ENCODE data around the gene MDFIC. TPM values are rescaled to one million over a fixed set of nuclear protein-coding genes. Genes with fewer than 3 reads are reported as not detected.

The MDFIC gene
- polyA plus RNA-seq, 1 of the 3 experiments (the other 2 are of a cell fraction), result 2.8 TPM

DNA sequence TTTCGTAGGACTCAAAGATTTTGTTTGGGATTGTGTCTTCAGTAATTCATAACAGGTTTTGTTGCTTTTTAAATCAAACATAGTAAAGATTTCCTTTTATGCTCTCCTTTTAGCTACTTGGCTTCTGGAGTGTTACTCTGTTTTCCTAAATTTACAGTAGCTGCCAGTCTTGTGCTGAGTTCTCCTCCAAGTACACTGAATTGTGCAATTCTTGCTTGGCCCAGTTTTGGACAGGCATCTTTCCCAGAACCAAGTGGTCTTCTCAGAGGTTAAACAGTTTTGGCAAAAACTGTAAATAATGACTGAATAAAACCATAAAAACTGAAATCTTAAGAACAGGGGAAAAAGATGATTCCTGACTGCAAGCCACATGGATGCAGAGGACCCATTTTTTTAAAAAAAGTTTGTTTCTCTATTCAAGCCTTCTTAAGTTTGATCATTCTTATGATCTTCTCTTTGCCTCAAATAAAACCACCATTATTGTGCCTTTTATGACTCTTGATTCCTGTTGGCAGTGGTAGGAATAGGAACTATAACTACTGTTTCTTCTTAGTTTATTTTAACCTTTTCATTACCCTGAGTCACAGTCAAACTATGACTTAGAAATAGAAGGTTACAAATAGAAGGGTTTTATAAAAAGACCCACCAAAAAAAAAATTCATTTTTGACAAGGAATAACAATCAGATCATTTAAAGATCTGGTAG lies 88.0 kb downstream of the MDFIC start:
- Histone ChIP-seq H3K4me1 (ENCODE audit: control insufficient read depth in 1 of 2, insufficient read depth in 2 of 2, low read depth in 1 of 2, low read length in 1 of 2) (no peaks in the 10 kb centered on the region; a peak in 1 of 4 replicates), H3K9me3 (no peaks in the 10 kb centered on the region), H3K9ac (no peak overlapping the region), H3K36me3 (replicated peaks in 1 of 2; ENCODE audit: control insufficient read depth in 1 of 2, insufficient read depth in 2 of 2, low read length in 1 of 2) (no peaks in the 10 kb centered on the region), H4K20me1 (ENCODE audit: insufficient read depth) (no peaks in the 10 kb centered on the region), H3K9me2 (no peaks in the 10 kb centered on the region), H3K79me2 (ENCODE audit: insufficient read depth) (no peaks in the 10 kb centered on the region), H3K27me3 (ENCODE audit: insufficient read depth) (no peaks in the 10 kb centered on the region), H3F3A (replicated peaks; ENCODE audit: insufficient read depth) (no peaks in the 10 kb centered on the region), H3K4me2 (no peak overlapping the region), H3K27ac (ENCODE audit: low read depth in 2 of 2, low read length in 1 of 2) (no peak overlapping the region), H2AFZ (ENCODE audit: low read depth) (no peak overlapping the region), H3K4me3 (ENCODE audit: low read depth in 2 of 2, low read length in 1 of 2) (no peak overlapping the region)
- TF ChIP-seq SIN3A (IDR thresholded peaks at IDR 0.05; ENCODE audit: borderline replicate concordance, low read depth, low read length), result no peak
- TF ChIP-seq, protein P1, sequence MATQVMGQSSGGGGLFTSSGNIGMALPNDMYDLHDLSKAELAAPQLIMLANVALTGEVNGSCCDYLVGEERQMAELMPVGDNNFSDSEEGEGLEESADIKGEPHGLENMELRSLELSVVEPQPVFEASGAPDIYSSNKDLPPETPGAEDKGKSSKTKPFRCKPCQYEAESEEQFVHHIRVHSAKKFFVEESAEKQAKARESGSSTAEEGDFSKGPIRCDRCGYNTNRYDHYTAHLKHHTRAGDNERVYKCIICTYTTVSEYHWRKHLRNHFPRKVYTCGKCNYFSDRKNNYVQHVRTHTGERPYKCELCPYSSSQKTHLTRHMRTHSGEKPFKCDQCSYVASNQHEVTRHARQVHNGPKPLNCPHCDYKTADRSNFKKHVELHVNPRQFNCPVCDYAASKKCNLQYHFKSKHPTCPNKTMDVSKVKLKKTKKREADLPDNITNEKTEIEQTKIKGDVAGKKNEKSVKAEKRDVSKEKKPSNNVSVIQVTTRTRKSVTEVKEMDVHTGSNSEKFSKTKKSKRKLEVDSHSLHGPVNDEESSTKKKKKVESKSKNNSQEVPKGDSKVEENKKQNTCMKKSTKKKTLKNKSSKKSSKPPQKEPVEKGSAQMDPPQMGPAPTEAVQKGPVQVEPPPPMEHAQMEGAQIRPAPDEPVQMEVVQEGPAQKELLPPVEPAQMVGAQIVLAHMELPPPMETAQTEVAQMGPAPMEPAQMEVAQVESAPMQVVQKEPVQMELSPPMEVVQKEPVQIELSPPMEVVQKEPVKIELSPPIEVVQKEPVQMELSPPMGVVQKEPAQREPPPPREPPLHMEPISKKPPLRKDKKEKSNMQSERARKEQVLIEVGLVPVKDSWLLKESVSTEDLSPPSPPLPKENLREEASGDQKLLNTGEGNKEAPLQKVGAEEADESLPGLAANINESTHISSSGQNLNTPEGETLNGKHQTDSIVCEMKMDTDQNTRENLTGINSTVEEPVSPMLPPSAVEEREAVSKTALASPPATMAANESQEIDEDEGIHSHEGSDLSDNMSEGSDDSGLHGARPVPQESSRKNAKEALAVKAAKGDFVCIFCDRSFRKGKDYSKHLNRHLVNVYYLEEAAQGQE (IDR thresholded peaks at IDR 0.05; ENCODE audit: low read depth, low read length), result no peak
- no peak for TF ChIP-seq NRF1 (IDR thresholded peaks at IDR 0.05; ENCODE audit: low read depth, low read length)
- no peak for TF ChIP-seq CHD2 (IDR thresholded peaks at IDR 0.05; ENCODE audit: low read length, partially characterized antibody)
- no peak for TF ChIP-seq TCF12 (IDR thresholded peaks at IDR 0.05)
- TF ChIP-seq RCOR1 (IDR thresholded peaks at IDR 0.05; ENCODE audit: low read length), result no peak
- TF ChIP-seq GABPA (IDR thresholded peaks at IDR 0.05; ENCODE audit: low read depth), result no peak
- TF ChIP-seq, protein P2, sequence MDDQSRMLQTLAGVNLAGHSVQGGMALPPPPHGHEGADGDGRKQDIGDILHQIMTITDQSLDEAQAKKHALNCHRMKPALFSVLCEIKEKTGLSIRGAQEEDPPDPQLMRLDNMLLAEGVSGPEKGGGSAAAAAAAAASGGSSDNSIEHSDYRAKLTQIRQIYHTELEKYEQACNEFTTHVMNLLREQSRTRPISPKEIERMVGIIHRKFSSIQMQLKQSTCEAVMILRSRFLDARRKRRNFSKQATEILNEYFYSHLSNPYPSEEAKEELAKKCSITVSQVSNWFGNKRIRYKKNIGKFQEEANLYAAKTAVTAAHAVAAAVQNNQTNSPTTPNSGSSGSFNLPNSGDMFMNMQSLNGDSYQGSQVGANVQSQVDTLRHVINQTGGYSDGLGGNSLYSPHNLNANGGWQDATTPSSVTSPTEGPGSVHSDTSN (IDR thresholded peaks at IDR 0.05), result no peak
- TF ChIP-seq, protein P3, sequence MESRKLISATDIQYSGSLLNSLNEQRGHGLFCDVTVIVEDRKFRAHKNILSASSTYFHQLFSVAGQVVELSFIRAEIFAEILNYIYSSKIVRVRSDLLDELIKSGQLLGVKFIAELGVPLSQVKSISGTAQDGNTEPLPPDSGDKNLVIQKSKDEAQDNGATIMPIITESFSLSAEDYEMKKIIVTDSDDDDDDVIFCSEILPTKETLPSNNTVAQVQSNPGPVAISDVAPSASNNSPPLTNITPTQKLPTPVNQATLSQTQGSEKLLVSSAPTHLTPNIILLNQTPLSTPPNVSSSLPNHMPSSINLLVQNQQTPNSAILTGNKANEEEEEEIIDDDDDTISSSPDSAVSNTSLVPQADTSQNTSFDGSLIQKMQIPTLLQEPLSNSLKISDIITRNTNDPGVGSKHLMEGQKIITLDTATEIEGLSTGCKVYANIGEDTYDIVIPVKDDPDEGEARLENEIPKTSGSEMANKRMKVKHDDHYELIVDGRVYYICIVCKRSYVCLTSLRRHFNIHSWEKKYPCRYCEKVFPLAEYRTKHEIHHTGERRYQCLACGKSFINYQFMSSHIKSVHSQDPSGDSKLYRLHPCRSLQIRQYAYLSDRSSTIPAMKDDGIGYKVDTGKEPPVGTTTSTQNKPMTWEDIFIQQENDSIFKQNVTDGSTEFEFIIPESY (IDR thresholded peaks at IDR 0.05; ENCODE audit: borderline replicate concordance, low read depth), result no peak
- no peak for TF ChIP-seq EZH2phosphoT487 (IDR thresholded peaks at IDR 0.05; ENCODE audit: borderline replicate concordance, low read depth)
- TF ChIP-seq EP300 (IDR thresholded peaks at IDR 0.05; ENCODE audit: borderline replicate concordance in 1 of 2, low read depth in 1 of 2, low read length in 1 of 2), result no peak
- no peak for DNase-seq
- ChIA-PET POLR2A (no interaction called here), CTCF (no interaction called here)
- 8% methylated on average over 1 of the region's 1 CpG for WGBS (ENCODE audit: low lambda C conversion rate)
